Coronary artery (tissue), 2 donors: ENCODE data around the gene KCNJ6.

Experiments
- DNase-seq: peaks from one replicate; pipeline ENCODE4 v3.0.0-alpha.2; 2017; ENCODE audit warnings: low spot score
- H3K27ac ChIP-seq, 2 donors: fragments of 200-600 bp; sonication (generic); one replicate each; pipeline ENCODE4 v1.5.1; 2016 to 2019
- H3K4me3 ChIP-seq: fragments of 200-600 bp; sonication (generic); 2 replicates; pipeline ENCODE4 v1.5.1; 2016; ENCODE audit warnings: mild to moderate bottlenecking, moderate library complexity
- CTCF ChIP-seq: fragments of 200-600 bp; sonication (generic); IDR thresholded peaks from one replicate; pipeline ENCODE4 v1.5.1; 2019; ENCODE audit warnings: antibody characterized with exemption

The KCNJ6 gene

DNA sequence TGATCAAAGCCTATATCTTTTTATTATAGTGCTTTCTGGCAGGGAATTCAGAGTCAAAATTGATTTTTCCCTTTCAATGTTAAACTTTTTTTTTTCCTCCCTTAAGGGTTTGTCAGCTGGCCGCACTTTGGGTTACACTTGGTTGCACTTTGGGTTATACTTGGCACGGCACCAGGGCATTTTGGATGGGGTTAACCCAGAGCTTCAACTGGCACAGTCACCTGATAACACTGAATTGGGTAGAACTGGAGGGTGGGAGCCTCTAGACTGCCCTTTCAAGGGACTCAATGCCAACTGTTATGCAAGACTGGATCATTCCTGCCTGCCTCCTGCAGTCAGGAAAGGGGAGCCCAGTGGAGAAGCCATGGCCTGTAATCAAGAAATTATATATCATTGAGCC, 211.5 kb downstream of the KCNJ6 start:
- H3K27ac ChIP-seq: no peak overlapping the region
- TF ChIP-seq CTCF: no peak
- H3K4me3 ChIP-seq: no peak overlapping the region
- no peak for DNase-seq

DNA sequence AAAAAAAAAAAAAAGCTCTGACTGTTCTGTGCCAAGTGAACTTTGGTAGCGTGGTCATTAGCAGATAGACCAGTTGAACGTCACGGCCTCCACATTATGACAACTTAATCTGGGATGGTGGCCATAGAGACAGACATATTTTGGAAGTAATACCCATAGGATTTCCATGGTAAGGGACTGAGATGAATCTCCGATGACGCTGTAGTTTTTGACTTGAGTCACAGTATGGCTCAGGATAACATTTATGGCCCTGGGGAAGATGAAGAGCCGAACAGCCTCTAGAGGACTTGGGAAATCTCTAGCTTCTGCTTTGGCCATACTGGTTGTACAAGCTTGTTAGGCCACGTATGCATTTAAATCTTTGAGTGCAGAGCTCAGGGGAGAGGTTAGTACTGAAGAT, 214.0 kb downstream of the KCNJ6 start:
- no peak for TF ChIP-seq CTCF
- Histone ChIP-seq H3K4me3 (no peak overlapping the region), H3K27ac (no peak overlapping the region)
- no peak for DNase-seq

DNA sequence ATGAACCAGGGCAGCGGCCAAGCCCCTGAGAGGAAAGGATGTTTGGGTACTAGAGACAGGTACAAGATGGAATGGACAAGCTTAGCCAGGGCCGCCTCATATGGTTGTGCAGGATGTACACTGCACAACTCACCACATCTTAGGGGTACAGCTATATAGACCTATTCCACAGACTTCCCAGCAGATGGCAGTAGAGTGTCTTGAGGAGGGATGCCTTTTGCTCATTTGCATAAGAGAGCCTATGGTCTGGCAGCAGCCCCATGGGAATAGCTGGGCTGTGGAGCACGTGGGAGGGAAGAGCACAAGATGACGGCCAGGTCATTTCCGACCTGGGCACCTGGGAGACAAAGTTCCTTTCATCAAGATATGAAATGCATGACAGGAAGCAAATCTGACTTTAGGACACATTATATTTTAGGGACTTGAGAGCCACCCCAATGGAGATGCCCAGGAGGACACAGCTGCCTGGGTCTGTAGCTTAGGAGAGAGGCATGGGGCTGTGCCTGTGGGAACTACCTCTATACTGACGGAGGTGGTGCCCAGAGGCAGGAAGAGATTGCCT, 215.5 kb downstream of the KCNJ6 start:
- Histone ChIP-seq H3K4me3 (no peak overlapping the region), H3K27ac (no peak overlapping the region)
- TF ChIP-seq CTCF: peak; percentile 54
- DNase-seq: no peak

DNA sequence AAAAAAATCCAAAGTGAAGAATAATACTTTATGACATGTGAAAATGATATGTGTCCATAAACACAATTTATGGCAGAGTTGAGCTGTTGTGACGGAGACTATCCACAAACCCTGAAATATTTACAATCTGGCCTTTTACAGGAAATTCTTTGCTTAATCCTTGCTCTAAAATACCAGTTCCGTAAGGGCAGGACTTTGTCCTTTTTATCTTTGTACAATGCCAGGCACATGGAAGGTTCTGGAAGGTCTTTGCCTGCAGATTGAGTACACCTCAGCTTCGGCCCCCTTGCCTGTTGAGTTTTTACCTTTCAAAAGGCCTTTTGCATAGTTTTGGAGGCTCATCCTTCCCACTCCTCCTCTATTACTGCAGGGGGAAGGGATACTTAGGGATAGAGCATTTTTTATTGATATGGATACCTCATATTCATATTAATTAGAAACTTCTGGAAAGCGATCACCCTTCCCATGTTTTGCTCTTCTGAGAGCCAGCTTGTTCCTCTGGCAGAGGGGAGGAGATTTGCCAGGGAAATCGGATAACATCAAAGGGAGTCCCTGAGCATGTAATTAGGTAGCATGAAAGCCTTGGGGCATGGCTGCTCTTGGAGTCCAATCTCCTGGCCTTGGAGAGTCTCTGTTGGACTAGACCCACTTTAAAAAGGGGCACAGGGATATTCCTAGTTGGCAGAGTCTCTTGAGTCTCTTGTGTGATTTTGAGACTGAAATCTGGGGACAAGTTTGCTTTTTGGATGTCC, 217.1 kb downstream of the KCNJ6 start:
- Histone ChIP-seq H3K27ac (no peak overlapping the region), H3K4me3 (no peak overlapping the region)
- TF ChIP-seq CTCF: no peak
- no peak for DNase-seq

GRCh38 chr21:37696936-37697335, 219.3 kb downstream of the KCNJ6 start:
- no peak for DNase-seq
- Histone ChIP-seq H3K4me3 (no peak overlapping the region), H3K27ac (no peak overlapping the region)
- no peak for TF ChIP-seq CTCF

DNA sequence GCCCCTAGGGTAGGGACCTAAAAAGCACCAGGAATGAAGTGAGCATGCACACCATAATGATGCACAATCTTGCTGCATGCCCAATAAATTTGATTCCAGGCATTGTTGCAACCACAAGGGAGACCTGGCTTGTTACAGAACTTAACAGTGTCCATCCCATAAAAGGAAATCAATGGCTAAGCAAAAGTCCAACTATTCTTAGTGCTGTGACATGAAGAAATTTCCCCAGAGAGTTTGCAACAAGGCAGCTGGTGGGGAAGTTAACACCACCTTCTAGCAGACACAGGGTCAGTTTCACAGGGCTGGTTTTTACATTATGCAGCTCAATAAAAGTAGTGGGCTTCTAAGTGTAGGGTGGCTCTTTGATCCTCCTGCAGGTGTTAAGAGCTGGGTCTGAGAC, 221.1 kb downstream of the KCNJ6 start:
- Histone ChIP-seq H3K27ac (peak overlapping the region in 1 of 2 donors; percentile 28), H3K4me3 (no peak overlapping the region)
- DNase-seq: no peak
- no peak for TF ChIP-seq CTCF
